GM12874 (cell line): Measurements from ENCODE around the gene ARMC9.

ENCODE experiments used
- CTCF ChIP-seq: IDR thresholded peaks from 2 replicates; pipeline ENCODE4 v1.5.1; 2011; ENCODE audit warnings: low read depth, mild to moderate bottlenecking, control low read depth, low read length, moderate library complexity; ENCODE audit not compliant: insufficient read depth

Gene ARMC9

GRCh38 chr2:231213931-231214642 is 15.7 kb downstream of the ARMC9 start:
- TF ChIP-seq CTCF: no peak

- no peak for TF ChIP-seq CTCF
These were observed 19.9 kb downstream of the ARMC9 start for GRCh38 chr2:231218366-231218765.

GRCh38 chr2:231219289-231219688 is 20.9 kb downstream of the ARMC9 start:
- TF ChIP-seq CTCF: no peak

- no peak for TF ChIP-seq CTCF
These were observed 23.3 kb downstream of the ARMC9 start for GRCh38 chr2:231221761-231222160.

- no peak for TF ChIP-seq CTCF
These were observed 24.0 kb downstream of the ARMC9 start for GRCh38 chr2:231222318-231223000.

GRCh38 chr2:231223001-231223375 is 24.6 kb downstream of the ARMC9 start:
- TF ChIP-seq CTCF: no peak

GRCh38 chr2:231223458-231223976 is 25.1 kb downstream of the ARMC9 start:
- TF ChIP-seq CTCF: no peak
